Prostate gland (tissue), 2 donors: ENCODE data around the gene PTPN1.

Experiments
- POLR2A ChIP-seq: fragments of 450-650 bp; IDR thresholded peaks from one replicate; pipeline ENCODE4 v1.6.1; 2016; ENCODE audit warnings: antibody characterized with exemption, mild to moderate bottlenecking
- POLR2AphosphoS5 ChIP-seq: sonication (generic); formaldehyde crosslinking; IDR thresholded peaks from one replicate; pipeline ENCODE4 v1.6.1; 2017; ENCODE audit warnings: antibody characterized with exemption
- TF ChIP-seq, protein P1 (sequence below), 4 experiments: fragments of 200-600 bp in 2 of 4; fragments of 450-650 bp in 2 of 4; sonication (generic) in 2 of 4; IDR thresholded peaks; 1 replicate in 3 of 4; 2 replicates in 1 of 4; pipeline ENCODE4 v1.5.1; 2016 to 2019; ENCODE audit warnings: antibody characterized with exemption in 4 of 4, mild to moderate bottlenecking in 2 of 4, moderate library complexity in 2 of 4

GRCh38 chr20:50597406-50597969 is 87.3 kb downstream of the PTPN1 start:
- TF ChIP-seq, protein P1, sequence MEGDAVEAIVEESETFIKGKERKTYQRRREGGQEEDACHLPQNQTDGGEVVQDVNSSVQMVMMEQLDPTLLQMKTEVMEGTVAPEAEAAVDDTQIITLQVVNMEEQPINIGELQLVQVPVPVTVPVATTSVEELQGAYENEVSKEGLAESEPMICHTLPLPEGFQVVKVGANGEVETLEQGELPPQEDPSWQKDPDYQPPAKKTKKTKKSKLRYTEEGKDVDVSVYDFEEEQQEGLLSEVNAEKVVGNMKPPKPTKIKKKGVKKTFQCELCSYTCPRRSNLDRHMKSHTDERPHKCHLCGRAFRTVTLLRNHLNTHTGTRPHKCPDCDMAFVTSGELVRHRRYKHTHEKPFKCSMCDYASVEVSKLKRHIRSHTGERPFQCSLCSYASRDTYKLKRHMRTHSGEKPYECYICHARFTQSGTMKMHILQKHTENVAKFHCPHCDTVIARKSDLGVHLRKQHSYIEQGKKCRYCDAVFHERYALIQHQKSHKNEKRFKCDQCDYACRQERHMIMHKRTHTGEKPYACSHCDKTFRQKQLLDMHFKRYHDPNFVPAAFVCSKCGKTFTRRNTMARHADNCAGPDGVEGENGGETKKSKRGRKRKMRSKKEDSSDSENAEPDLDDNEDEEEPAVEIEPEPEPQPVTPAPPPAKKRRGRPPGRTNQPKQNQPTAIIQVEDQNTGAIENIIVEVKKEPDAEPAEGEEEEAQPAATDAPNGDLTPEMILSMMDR (IDR thresholded peaks at IDR 0.05): no peak
- no peak for TF ChIP-seq POLR2A
- no peak for TF ChIP-seq POLR2AphosphoS5
